IMR-90 (cell line): ENCODE results near the gene EHBP1. TPM values are rescaled to one million over a fixed set of nuclear protein-coding genes. Genes with fewer than 3 reads are reported as not detected.

ENCODE experiments used
- ATAC-seq: fragments of 200-7000 bp; cut with Tn5 transposase; 2 replicates; pipeline ENCODE4 v1.9.1; 2020; ENCODE audit warnings: low read depth, mild to moderate bottlenecking, moderate library complexity
- BruUV-seq: library from RNA; stranded (reverse); fragments of 400-500 nt; replicated peaks from 2 replicates; lab custom pipeline; 2021; lab: Mats Ljungman, UMichigan
- CTCF ChIA-PET: fragments of 300-600 bp; formaldehyde crosslinking; extraction: SDS; loops from one replicate; lab custom pipeline; 2021; ENCODE audit warnings: antibody characterized with exemption; lab: Yijun Ruan, JAX
- POLR2A ChIA-PET: fragments of 300-600 bp; sonication (Branson Sonifier 250); formaldehyde crosslinking; loops from one replicate; lab custom pipeline; 2022; ENCODE audit warnings: antibody characterized with exemption; ENCODE audit not compliant: unreplicated experiment; lab: Charles Lee
- DNase-seq: peaks from one replicate; pipeline ENCODE4 v3.0.0; 2013
- H2AFZ ChIP-seq: replicated peaks from 2 replicates; pipeline ENCODE3; 2013; ENCODE audit warnings: low read length, mild to moderate bottlenecking; ENCODE audit not compliant: poor library complexity
- H2AK5ac ChIP-seq: 2 replicates; pipeline ENCODE4 v1.6.1; 2013; ENCODE audit warnings: low read depth, low read length, inconsistent platforms
- H2AK9ac ChIP-seq: replicated peaks from 2 replicates; pipeline ENCODE3; 2013; ENCODE audit warnings: mild to moderate bottlenecking, low read depth, low read length, moderate library complexity; ENCODE audit not compliant: poor library complexity
- H2BK120ac ChIP-seq: 2 replicates; pipeline ENCODE4 v1.6.1; 2013; ENCODE audit warnings: low read depth, low read length, inconsistent platforms
- H2BK15ac ChIP-seq: 3 replicates; pipeline ENCODE4 v1.6.1; 2013; ENCODE audit warnings: low read depth, low read length, inconsistent platforms
- H2BK20ac ChIP-seq: 2 replicates; pipeline ENCODE4 v1.6.1; 2013; ENCODE audit warnings: low read depth, mild to moderate bottlenecking, inconsistent platforms, low read length, moderate library complexity
- H2BK5ac ChIP-seq: 2 replicates; pipeline ENCODE4 v1.6.1; 2013; ENCODE audit warnings: mild to moderate bottlenecking, low read depth, low read length, inconsistent platforms; ENCODE audit not compliant: poor library complexity, severe bottlenecking
- H3K14ac ChIP-seq: replicated peaks from 2 replicates; pipeline ENCODE4 v1.6.1; 2013; ENCODE audit warnings: low read depth, low read length, inconsistent platforms
- H3K18ac ChIP-seq: 2 replicates; pipeline ENCODE4 v1.6.1; 2013; ENCODE audit warnings: low read depth, low read length, control low read depth
- H3K23ac ChIP-seq: 2 replicates; pipeline ENCODE4 v1.6.1; 2013; ENCODE audit warnings: low read depth, low read length, inconsistent platforms
- H3K27ac ChIP-seq: 2 replicates; pipeline ENCODE4 v1.5.1; 2013; ENCODE audit warnings: mild to moderate bottlenecking, control low read depth, low read length; ENCODE audit not compliant: insufficient read depth
- H3K27me3 ChIP-seq: 2 replicates; pipeline ENCODE4 v1.6.1; 2013; ENCODE audit warnings: low read length; ENCODE audit not compliant: control insufficient read depth, insufficient read depth
- H3K36me3 ChIP-seq: 2 replicates; pipeline ENCODE4 v1.6.1; 2013; ENCODE audit warnings: low read length, mixed read lengths; ENCODE audit not compliant: control insufficient read depth, insufficient read depth
- H3K4ac ChIP-seq: 2 replicates; pipeline ENCODE4 v1.6.1; 2013; ENCODE audit warnings: low read depth, low read length, inconsistent platforms
- H3K4me1 ChIP-seq: 2 replicates; pipeline ENCODE4 v1.6.1; 2013; ENCODE audit warnings: low read length, mixed read lengths; ENCODE audit not compliant: control insufficient read depth, insufficient read depth
- H3K4me2 ChIP-seq: 2 replicates; pipeline ENCODE4 v1.6.1; 2013; ENCODE audit warnings: low read depth, mild to moderate bottlenecking, control low read depth, low read length, moderate library complexity
- H3K4me3 ChIP-seq: 2 replicates; pipeline ENCODE4 v1.5.1; 2013; ENCODE audit warnings: low read depth, mild to moderate bottlenecking, control low read depth, low read length, moderate library complexity; ENCODE audit not compliant: insufficient read depth
- H3K56ac ChIP-seq: 2 replicates; pipeline ENCODE4 v1.6.1; 2013; ENCODE audit warnings: low read length, inconsistent platforms; ENCODE audit not compliant: insufficient read depth; ENCODE audit errors: extremely low read depth
- H3K79me1 ChIP-seq, 2 experiments: 2 replicates each; pipeline ENCODE4 v1.6.1; 2013; ENCODE audit warnings: low read length in 2 of 2, inconsistent platforms in 1 of 2, low read depth in 1 of 2
- H3K9ac ChIP-seq: 2 replicates; pipeline ENCODE4 v1.6.1; 2013; ENCODE audit warnings: low read depth, low read length, control low read depth
- H3K9me1 ChIP-seq: 2 replicates; pipeline ENCODE4 v1.6.1; 2013; ENCODE audit warnings: low read length, inconsistent platforms; ENCODE audit not compliant: insufficient read depth
- H3K9me3 ChIP-seq: 2 replicates; pipeline ENCODE4 v1.6.1; 2013; ENCODE audit warnings: low read length; ENCODE audit not compliant: control insufficient read depth, insufficient read depth
- H4K20me1 ChIP-seq: 2 replicates; pipeline ENCODE4 v1.6.1; 2013; ENCODE audit warnings: low read length, inconsistent platforms; ENCODE audit not compliant: insufficient read depth
- H4K5ac ChIP-seq: 2 replicates; pipeline ENCODE4 v1.6.1; 2013; ENCODE audit warnings: mild to moderate bottlenecking, low read depth, low read length, control low read depth
- H4K8ac ChIP-seq, 2 experiments: 2 replicates each; pipeline ENCODE4 v1.6.1; 2013; ENCODE audit warnings: low read depth in 2 of 2, low read length in 2 of 2, control low read depth in 1 of 2, inconsistent platforms in 1 of 2
- H4K91ac ChIP-seq: 2 replicates; pipeline ENCODE4 v1.6.1; 2013; ENCODE audit warnings: low read depth, low read length, inconsistent platforms; ENCODE audit not compliant: insufficient read depth
- CHD1 ChIP-seq: IDR thresholded peaks from 2 replicates; pipeline ENCODE4 v1.6.1; 2012; ENCODE audit warnings: low read depth, low read length, improper control_type of control experiment
- CTCF ChIP-seq: conservative IDR thresholded peaks from 2 replicates; pipeline ENCODE4 v1.5.1; 2012; ENCODE audit warnings: mild to moderate bottlenecking, low read depth, low read length, improper control_type of control experiment
- ELK1 ChIP-seq: fragments of 150-350 bp; IDR thresholded peaks from 2 replicates; pipeline ENCODE4 v1.6.1; 2016; ENCODE audit warnings: low read depth, mild to moderate bottlenecking, low read length, moderate library complexity, borderline replicate concordance
- MAFK ChIP-seq: IDR thresholded peaks from 2 replicates; pipeline ENCODE4 v1.6.1; 2012; ENCODE audit warnings: low read depth, low read length, improper control_type of control experiment
- POLR2A ChIP-seq: IDR thresholded peaks from 2 replicates; pipeline ENCODE4 v1.6.1; 2012; ENCODE audit warnings: mild to moderate bottlenecking, low read depth, low read length
- RAD21 ChIP-seq: IDR thresholded peaks from 2 replicates; pipeline ENCODE4 v1.6.1; 2012; ENCODE audit warnings: low read length, improper control_type of control experiment
- RFX5 ChIP-seq: IDR thresholded peaks from 2 replicates; pipeline ENCODE4 v1.8.0; 2012; ENCODE audit warnings: low read depth, mild to moderate bottlenecking, low read length, moderate library complexity
- USF2 ChIP-seq: fragments of 150-350 bp; IDR thresholded peaks from 2 replicates; pipeline ENCODE4 v1.6.1; 2017; ENCODE audit warnings: mild to moderate bottlenecking, antibody characterized with exemption, low read length, low read depth
- WGBS, 2 experiments: methylation state at CpG; one replicate each; pipeline versions ENCODE4 v1.1.5 to v1.1.7; 2013; ENCODE audit warnings: missing lambda C conversion rate in 2 of 2; ENCODE audit not compliant: insufficient read length in 1 of 2; ENCODE audit errors: extremely low coverage in 2 of 2; 5-methylcytosine and 5-hydroxymethylcytosine counted together
- dilution Hi-C: fragments of 300-500 bp; cut with HindIII; formaldehyde crosslinking; loops from one replicate; pipeline ENCODE4 v1.14.3; 2018; ENCODE audit warnings: low sequenced_read_pairs; ENCODE audit not compliant: unreplicated experiment
- in situ Hi-C: fragments of 300-500 bp; cut with MboI; formaldehyde crosslinking; loops from 3 replicates; pipeline ENCODE4 v1.14.3; 2019; ENCODE audit warnings: low sequenced_read_pairs, inconsistent platforms, mixed read lengths
- intact Hi-C: fragments of 100-400 bp; cut with micrococcal nuclease; formaldehyde crosslinking; loops from 2 replicates; pipeline ENCODE4 v1.10.0; 2022
- polyA plus RNA-seq, 3 experiments: library from polyadenylated mRNA; depleted of rRNA; stranded (reverse); fragments of >200 nt; gene quantifications; 2 replicates each; pipeline ENCODE4 v1.2.3, GENCODE V29; 2012; ENCODE audit warnings: low replicate concordance in 1 of 3
- total RNA-seq: library from RNA; depleted of rRNA; stranded (reverse); fragments of >200 nt; gene quantifications from 2 replicates; pipeline ENCODE4 v1.2.3, GENCODE V29; 2012

The EHBP1 gene
- total and polyA plus RNA-seq, 2 of the 4 experiments (the other 2 are of a cell fraction) = 28.3 to 44.4 TPM

GRCh38 chr2:62928015-62928414, 222.5 kb downstream of the EHBP1 start:
- no CpG with 5 or more reads among the region's 2 CpGs for WGBS, 2 experiments
- Histone ChIP-seq H3K27ac (no peak overlapping the region), H3K14ac (no peak overlapping the region), H3K79me1 (no peaks in the 10 kb centered on the region), H3K4ac (no peak overlapping the region), H2AK9ac (no peak overlapping the region), H4K91ac (no peak overlapping the region), H3K23ac (no peak overlapping the region), H3K9ac (no peak overlapping the region), H4K5ac (no peak overlapping the region), H3K56ac (no peak overlapping the region), H2BK20ac (no peak overlapping the region), H3K36me3 (peaks cover 8% of the 10 kb centered on the region; the same call in 1 of the 2 replicates), H2BK120ac (no peak overlapping the region), H3K4me1 (no peaks in the 10 kb centered on the region), H3K18ac (no peak overlapping the region), H3K4me2 (no peak overlapping the region), H4K20me1 (no peaks in the 10 kb centered on the region), H3K9me3 (peaks cover 7% of the 10 kb centered on the region; the same call in 1 of the 2 replicates), H2BK5ac (no peak overlapping the region), H4K8ac (no peak overlapping the region), H3K4me3 (no peak overlapping the region), H2AK5ac (no peak overlapping the region), H2BK15ac (no peak overlapping the region), H2AFZ (no peak overlapping the region), H3K27me3 (no peaks in the 10 kb centered on the region), H3K9me1 (no peaks in the 10 kb centered on the region)
- no peak for ATAC-seq
- POLR2A ChIA-PET = no interaction called here
- BruUV-seq = no TSS peak
- intact Hi-C loops (no loop called here), dilution Hi-C loops (no loop called here), in situ Hi-C loops (no loop called here)
- CTCF ChIA-PET = interaction anchor here (0.6 kb wide), 1 partner anchor 233 kb away, joined by 5 read pairs; no protein-coding TSS in a partner anchor
- no peak for DNase-seq
- TF ChIP-seq ELK1 (no peak), POLR2A (no peak), MAFK (no peak), USF2 (no peak), RFX5 (no peak), CTCF (no peak), RAD21 (no peak), CHD1 (no peak)
